ENCODE measurements around the gene RPH3AL.
"Not testable (repeated sequence)": the region's sequence is repeated elsewhere in the genome, so short reads cannot be mapped to it uniquely, and the experiment has no call there.

The RPH3AL gene

GRCh38 chr17:333626-334396, 18.8 kb downstream of the RPH3AL start:
- no peak for DNase-seq

- DNase-seq = no peak
These were observed 19.9 kb downstream of the RPH3AL start for GRCh38 chr17:332558-333322.

GRCh38 chr17:332023-332422, 20.6 kb downstream of the RPH3AL start:
- DNase-seq = no peak

GRCh38 chr17:330993-331701, 21.5 kb downstream of the RPH3AL start:
- DNase-seq = no peak

GRCh38 chr17:329784-330420, 22.7 kb downstream of the RPH3AL start:
- no peak for DNase-seq

GRCh38 chr17:327971-328370, 24.6 kb downstream of the RPH3AL start:
- DNase-seq = no peak

GRCh38 chr17:327296-327695, 25.3 kb downstream of the RPH3AL start:
- no peak for DNase-seq

GRCh38 chr17:326010-326621, 26.5 kb downstream of the RPH3AL start:
- no peak for DNase-seq

- no peak for DNase-seq
These were observed 27.2 kb downstream of the RPH3AL start for GRCh38 chr17:325270-326009.

GRCh38 chr17:323721-324571, 28.7 kb downstream of the RPH3AL start:
- DNase-seq = no peak

GRCh38 chr17:323181-323580, 29.4 kb downstream of the RPH3AL start:
- DNase-seq = no peak

- DNase-seq = no peak
These were observed 30.4 kb downstream of the RPH3AL start for GRCh38 chr17:322006-322780.

- DNase-seq = no peak
These were observed 31.1 kb downstream of the RPH3AL start for GRCh38 chr17:321386-321941.

- DNase-seq = no peak
These were observed 31.7 kb downstream of the RPH3AL start for GRCh38 chr17:320809-321385.

GRCh38 chr17:320139-320538, 32.5 kb downstream of the RPH3AL start:
- DNase-seq = no peak

GRCh38 chr17:319266-319665, 33.3 kb downstream of the RPH3AL start:
- no peak for DNase-seq

GRCh38 chr17:317070-317469, 35.5 kb downstream of the RPH3AL start:
- DNase-seq = not testable (repeated sequence)

- not testable (repeated sequence) for DNase-seq
These were observed 37.2 kb downstream of the RPH3AL start for GRCh38 chr17:315399-315798.

- DNase-seq = not testable (repeated sequence)
These were observed 38.0 kb downstream of the RPH3AL start for GRCh38 chr17:314614-314944.

Data from NK-92 treated with Interleukin-12 subunit alpha and Interleukin-12 subunit beta, amount 100 ng/mL, for 24 hours (cell line).